Liver (tissue), 9 donors: ENCODE data around the gene MYBPC3. TPM values are rescaled to one million over a fixed set of nuclear protein-coding genes. Genes with fewer than 3 reads are reported as not detected.

ENCODE experiments used
- DNase-seq: peaks from one replicate; pipeline ENCODE4 v3.0.0-alpha.2; 2017; ENCODE audit warnings: low spot score
- H3K27ac ChIP-seq, 2 donors: one replicate each; pipeline ENCODE4 v1.7.0; 2013; ENCODE audit warnings: inconsistent platforms in 2 of 2, low read length in 2 of 2, control low read depth in 1 of 2, low read depth in 1 of 2, mild to moderate bottlenecking in 1 of 2
- H3K27me3 ChIP-seq, 4 donors: one replicate each; pipeline versions ENCODE4 v1.6.1 to v1.7.0; 2013; ENCODE audit warnings: low read length in 3 of 4, inconsistent platforms in 1 of 4, mild to moderate bottlenecking in 1 of 4, moderate library complexity in 1 of 4; ENCODE audit not compliant: control insufficient read depth in 4 of 4, insufficient read depth in 4 of 4
- H3K36me3 ChIP-seq, 4 donors: one replicate each; pipeline versions ENCODE4 v1.6.1 to v1.7.0; 2013; ENCODE audit warnings: low read length in 3 of 4, mild to moderate bottlenecking in 3 of 4, low read depth in 1 of 4, moderate library complexity in 1 of 4; ENCODE audit not compliant: control insufficient read depth in 4 of 4, insufficient read depth in 3 of 4
- H3K4me1 ChIP-seq, 4 donors: one replicate each; pipeline versions ENCODE4 v1.6.1 to v1.7.0; 2013; ENCODE audit warnings: low read length in 3 of 4, mild to moderate bottlenecking in 3 of 4, moderate library complexity in 1 of 4; ENCODE audit not compliant: control insufficient read depth in 4 of 4, insufficient read depth in 4 of 4
- H3K4me3 ChIP-seq, 3 donors: one replicate each; pipeline versions ENCODE4 v1.6.1 to v1.7.0; 2013; ENCODE audit warnings: low read length in 3 of 3, control low read depth in 1 of 3, low read depth in 1 of 3, mild to moderate bottlenecking in 1 of 3
- H3K9ac ChIP-seq, 2 donors: one replicate each; pipeline ENCODE4 v1.7.0; 2013; ENCODE audit warnings: low read length in 2 of 2, mild to moderate bottlenecking in 2 of 2, moderate library complexity in 2 of 2, control low read depth in 1 of 2, low read depth in 1 of 2
- H3K9me3 ChIP-seq, 4 donors: one replicate each; pipeline versions ENCODE4 v1.6.1 to v1.7.0; 2013; ENCODE audit warnings: low read length in 3 of 4; ENCODE audit not compliant: control insufficient read depth in 4 of 4
- FOXA1 ChIP-seq: IDR thresholded peaks from 2 replicates; pipeline ENCODE4 v1.6.1; 2016; ENCODE audit warnings: antibody characterized with exemption
- FOXA2 ChIP-seq: IDR thresholded peaks from 2 replicates; pipeline ENCODE4 v1.6.1; 2016; ENCODE audit warnings: antibody characterized with exemption
- GABPA ChIP-seq, 2 donors: IDR thresholded peaks in 1 of 2; conservative IDR thresholded peaks in 1 of 2; 2 replicates each; pipeline ENCODE4 v1.6.1; 2016; ENCODE audit warnings: antibody characterized with exemption in 2 of 2, mild to moderate bottlenecking in 1 of 2, moderate library complexity in 1 of 2
- HNF4A ChIP-seq, 2 donors: conservative IDR thresholded peaks; 2 replicates each; pipeline ENCODE4 v1.6.1; 2016; ENCODE audit warnings: antibody characterized with exemption in 2 of 2, mild to moderate bottlenecking in 2 of 2
- HNF4G ChIP-seq: IDR thresholded peaks from 2 replicates; pipeline ENCODE4 v1.6.1; 2016; ENCODE audit warnings: antibody characterized with exemption
- NR2F2 ChIP-seq: IDR thresholded peaks from 2 replicates; pipeline ENCODE4 v1.6.1; 2016; ENCODE audit warnings: antibody characterized with exemption
- RAD21 ChIP-seq, 2 donors: IDR thresholded peaks; 2 replicates each; pipeline ENCODE4 v1.6.1; 2016; ENCODE audit warnings: antibody characterized with exemption in 2 of 2, mild to moderate bottlenecking in 2 of 2
- RXRA ChIP-seq, 2 donors: IDR thresholded peaks; 2 replicates each; pipeline ENCODE4 v1.6.1; 2017 to 2018; ENCODE audit warnings: antibody characterized with exemption in 2 of 2, mild to moderate bottlenecking in 1 of 2
- TAF1 ChIP-seq: conservative IDR thresholded peaks from 2 replicates; pipeline ENCODE4 v1.6.1; 2016; ENCODE audit warnings: antibody characterized with exemption, mild to moderate bottlenecking
- YY1 ChIP-seq: IDR thresholded peaks from 2 replicates; pipeline ENCODE4 v1.6.1; 2016; ENCODE audit warnings: antibody characterized with exemption, mild to moderate bottlenecking
- WGBS: extraction: QIAGEN DNeasy Blood & Tissue Kit; methylation state at CpG from one replicate; pipeline ENCODE4 v1.1.7; 2013; 5-methylcytosine and 5-hydroxymethylcytosine counted together
- polyA plus RNA-seq, 2 donors: library from polyadenylated mRNA; stranded (reverse) in 1 of 2; unstranded in 1 of 2; fragments of 200-250 nt in 1 of 2; fragments of >200 nt in 1 of 2; fragmentation: Nextera tagmentation in 1 of 2; extraction: Ambion mirVana in 1 of 2; gene quantifications; one replicate each; pipeline versions ENCODE4 v1.2.1 to v1.2.3, GENCODE V29; 2013 to 2015
- total RNA-seq, 2 donors: library from RNA; depleted of rRNA; stranded (reverse); fragments of >200 nt; gene quantifications; one replicate each; pipeline ENCODE4 v1.2.3, GENCODE V29; 2014
- TF ChIP-seq, protein P1 (sequence below): IDR thresholded peaks from 2 replicates; pipeline ENCODE4 v1.6.1; 2016; ENCODE audit warnings: antibody characterized with exemption, mild to moderate bottlenecking
- TF ChIP-seq, protein P2 (sequence below): fragments of 150-350 bp; IDR thresholded peaks from 2 replicates; pipeline ENCODE4 v1.5.1; 2017; ENCODE audit warnings: improper control_type of control experiment, low read depth, low read length; ENCODE audit not compliant: missing input control
- TF ChIP-seq, protein P3 (sequence below): IDR thresholded peaks from 2 replicates; pipeline ENCODE4 v1.6.1; 2016; ENCODE audit warnings: antibody characterized with exemption
- TF ChIP-seq, protein P4 (sequence below): IDR thresholded peaks from 2 replicates; pipeline ENCODE4 v1.6.1; 2016; ENCODE audit warnings: antibody characterized with exemption
- TF ChIP-seq, protein P5 (sequence below): IDR thresholded peaks from 2 replicates; pipeline ENCODE4 v1.6.1; 2016; ENCODE audit warnings: antibody characterized with exemption
- donor health status: healthy.
- donor health status: healthy.
- donor health status: healthy.
- donor health status: healthy.
- donor health status: healthy.

Gene MYBPC3
- total and polyA plus RNA-seq, 4 donors: 0.01 to 0.25 TPM; not detected in 2

DNA sequence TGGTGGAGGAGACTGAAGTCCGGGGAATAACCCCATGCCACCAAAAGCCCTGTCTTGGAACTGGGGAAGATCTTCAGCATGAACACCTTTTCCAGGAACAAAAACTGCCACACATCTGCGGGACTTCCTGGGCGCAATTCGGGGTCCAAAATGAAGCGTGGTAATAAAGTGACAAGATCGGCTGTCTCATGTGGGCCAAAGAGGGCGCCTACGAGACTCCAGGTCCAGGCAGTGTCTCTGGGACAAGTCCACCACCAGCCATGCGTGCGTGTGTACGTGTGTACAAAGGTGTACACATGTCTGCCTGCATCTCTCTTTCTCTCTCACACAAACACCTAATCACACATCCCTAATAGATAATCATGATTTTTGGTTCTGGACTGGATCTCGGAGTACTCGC lies 8.9 kb upstream of the MYBPC3 start (continued):
- TF ChIP-seq, protein P1, sequence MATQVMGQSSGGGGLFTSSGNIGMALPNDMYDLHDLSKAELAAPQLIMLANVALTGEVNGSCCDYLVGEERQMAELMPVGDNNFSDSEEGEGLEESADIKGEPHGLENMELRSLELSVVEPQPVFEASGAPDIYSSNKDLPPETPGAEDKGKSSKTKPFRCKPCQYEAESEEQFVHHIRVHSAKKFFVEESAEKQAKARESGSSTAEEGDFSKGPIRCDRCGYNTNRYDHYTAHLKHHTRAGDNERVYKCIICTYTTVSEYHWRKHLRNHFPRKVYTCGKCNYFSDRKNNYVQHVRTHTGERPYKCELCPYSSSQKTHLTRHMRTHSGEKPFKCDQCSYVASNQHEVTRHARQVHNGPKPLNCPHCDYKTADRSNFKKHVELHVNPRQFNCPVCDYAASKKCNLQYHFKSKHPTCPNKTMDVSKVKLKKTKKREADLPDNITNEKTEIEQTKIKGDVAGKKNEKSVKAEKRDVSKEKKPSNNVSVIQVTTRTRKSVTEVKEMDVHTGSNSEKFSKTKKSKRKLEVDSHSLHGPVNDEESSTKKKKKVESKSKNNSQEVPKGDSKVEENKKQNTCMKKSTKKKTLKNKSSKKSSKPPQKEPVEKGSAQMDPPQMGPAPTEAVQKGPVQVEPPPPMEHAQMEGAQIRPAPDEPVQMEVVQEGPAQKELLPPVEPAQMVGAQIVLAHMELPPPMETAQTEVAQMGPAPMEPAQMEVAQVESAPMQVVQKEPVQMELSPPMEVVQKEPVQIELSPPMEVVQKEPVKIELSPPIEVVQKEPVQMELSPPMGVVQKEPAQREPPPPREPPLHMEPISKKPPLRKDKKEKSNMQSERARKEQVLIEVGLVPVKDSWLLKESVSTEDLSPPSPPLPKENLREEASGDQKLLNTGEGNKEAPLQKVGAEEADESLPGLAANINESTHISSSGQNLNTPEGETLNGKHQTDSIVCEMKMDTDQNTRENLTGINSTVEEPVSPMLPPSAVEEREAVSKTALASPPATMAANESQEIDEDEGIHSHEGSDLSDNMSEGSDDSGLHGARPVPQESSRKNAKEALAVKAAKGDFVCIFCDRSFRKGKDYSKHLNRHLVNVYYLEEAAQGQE: no peak
- no peak for TF ChIP-seq RXRA (IDR thresholded peaks at IDR 0.05)
- TF ChIP-seq FOXA2: no peak

DNA sequence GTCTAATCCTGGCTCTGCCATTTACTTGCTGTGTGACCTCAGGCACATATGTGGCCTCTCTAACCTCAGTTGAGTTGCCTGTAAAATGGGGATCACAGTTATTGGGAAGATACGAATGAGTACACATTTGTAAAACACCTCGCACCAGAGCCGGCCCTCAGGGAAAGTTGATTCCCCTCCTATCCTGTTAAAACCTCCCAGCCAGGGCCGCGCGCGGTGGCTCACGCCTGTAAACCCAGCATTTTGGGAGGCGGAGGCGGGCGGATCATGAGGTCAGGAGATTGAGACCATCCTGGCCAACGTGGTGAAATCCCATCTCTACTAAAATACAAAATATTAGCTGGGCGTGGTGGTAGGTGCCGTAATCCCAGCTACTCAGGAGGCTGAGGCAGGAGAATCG lies 7.8 kb upstream of the MYBPC3 start:
- H3K27me3 ChIP-seq: no peaks in the 10 kb centered on the region
- TF ChIP-seq, protein P2, sequence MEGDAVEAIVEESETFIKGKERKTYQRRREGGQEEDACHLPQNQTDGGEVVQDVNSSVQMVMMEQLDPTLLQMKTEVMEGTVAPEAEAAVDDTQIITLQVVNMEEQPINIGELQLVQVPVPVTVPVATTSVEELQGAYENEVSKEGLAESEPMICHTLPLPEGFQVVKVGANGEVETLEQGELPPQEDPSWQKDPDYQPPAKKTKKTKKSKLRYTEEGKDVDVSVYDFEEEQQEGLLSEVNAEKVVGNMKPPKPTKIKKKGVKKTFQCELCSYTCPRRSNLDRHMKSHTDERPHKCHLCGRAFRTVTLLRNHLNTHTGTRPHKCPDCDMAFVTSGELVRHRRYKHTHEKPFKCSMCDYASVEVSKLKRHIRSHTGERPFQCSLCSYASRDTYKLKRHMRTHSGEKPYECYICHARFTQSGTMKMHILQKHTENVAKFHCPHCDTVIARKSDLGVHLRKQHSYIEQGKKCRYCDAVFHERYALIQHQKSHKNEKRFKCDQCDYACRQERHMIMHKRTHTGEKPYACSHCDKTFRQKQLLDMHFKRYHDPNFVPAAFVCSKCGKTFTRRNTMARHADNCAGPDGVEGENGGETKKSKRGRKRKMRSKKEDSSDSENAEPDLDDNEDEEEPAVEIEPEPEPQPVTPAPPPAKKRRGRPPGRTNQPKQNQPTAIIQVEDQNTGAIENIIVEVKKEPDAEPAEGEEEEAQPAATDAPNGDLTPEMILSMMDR: no peak
- TF ChIP-seq HNF4G (no peak), YY1 (no peak), FOXA1 (no peak), HNF4A (conservative IDR thresholded peaks at IDR 0.05) (no peak), NR2F2 (no peak), RAD21 (IDR thresholded peaks at IDR 0.05) (no peak), GABPA (IDR thresholded peaks at IDR 0.05 in 1 of 2, conservative IDR thresholded peaks at IDR 0.05 in 1 of 2) (no peak), TAF1 (no peak)
- TF ChIP-seq, protein P3, sequence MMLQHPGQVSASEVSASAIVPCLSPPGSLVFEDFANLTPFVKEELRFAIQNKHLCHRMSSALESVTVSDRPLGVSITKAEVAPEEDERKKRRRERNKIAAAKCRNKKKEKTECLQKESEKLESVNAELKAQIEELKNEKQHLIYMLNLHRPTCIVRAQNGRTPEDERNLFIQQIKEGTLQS: no peak
- TF ChIP-seq, protein P4, sequence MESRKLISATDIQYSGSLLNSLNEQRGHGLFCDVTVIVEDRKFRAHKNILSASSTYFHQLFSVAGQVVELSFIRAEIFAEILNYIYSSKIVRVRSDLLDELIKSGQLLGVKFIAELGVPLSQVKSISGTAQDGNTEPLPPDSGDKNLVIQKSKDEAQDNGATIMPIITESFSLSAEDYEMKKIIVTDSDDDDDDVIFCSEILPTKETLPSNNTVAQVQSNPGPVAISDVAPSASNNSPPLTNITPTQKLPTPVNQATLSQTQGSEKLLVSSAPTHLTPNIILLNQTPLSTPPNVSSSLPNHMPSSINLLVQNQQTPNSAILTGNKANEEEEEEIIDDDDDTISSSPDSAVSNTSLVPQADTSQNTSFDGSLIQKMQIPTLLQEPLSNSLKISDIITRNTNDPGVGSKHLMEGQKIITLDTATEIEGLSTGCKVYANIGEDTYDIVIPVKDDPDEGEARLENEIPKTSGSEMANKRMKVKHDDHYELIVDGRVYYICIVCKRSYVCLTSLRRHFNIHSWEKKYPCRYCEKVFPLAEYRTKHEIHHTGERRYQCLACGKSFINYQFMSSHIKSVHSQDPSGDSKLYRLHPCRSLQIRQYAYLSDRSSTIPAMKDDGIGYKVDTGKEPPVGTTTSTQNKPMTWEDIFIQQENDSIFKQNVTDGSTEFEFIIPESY: no peak
- TF ChIP-seq, protein P5, sequence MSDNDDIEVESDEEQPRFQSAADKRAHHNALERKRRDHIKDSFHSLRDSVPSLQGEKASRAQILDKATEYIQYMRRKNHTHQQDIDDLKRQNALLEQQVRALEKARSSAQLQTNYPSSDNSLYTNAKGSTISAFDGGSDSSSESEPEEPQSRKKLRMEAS: no peak
- TF ChIP-seq, protein P1: no peak
- WGBS: 95% methylated on average over 15 of the region's 15 CpGs
- H3K36me3 ChIP-seq: no peaks in the 10 kb centered on the region
- no peak for DNase-seq
- no peak overlapping the region for H3K4me3 ChIP-seq
- H3K27ac ChIP-seq: no peak overlapping the region
- H3K9me3 ChIP-seq: no peaks in the 10 kb centered on the region
- peaks cover 0 to 3% (median 0%) of the 10 kb centered on the region in 4 donors for H3K4me1 ChIP-seq
- H3K9ac ChIP-seq: no peak overlapping the region
